Measurements from ENCODE around the gene FLNC. TPM values are rescaled to one million over a fixed set of nuclear protein-coding genes. Genes with fewer than 3 reads are reported as not detected.
A peak's percentile ranks its signal among the peaks of the same experiment; 100 is the strongest.

The FLNC gene
- not detected for total RNA-seq
- not detected for polyA plus RNA-seq

GRCh38 chr7:128830231-128831177, at the start of gene FLNC:
FLNC (plus strand) TSS chr7:128830406; CDS start chr7:128830638, 232 bp downstream.
- peak in 2 of 5 donors; percentile 9 to 28 for DNase-seq
- H3K4me3 Mint-ChIP-seq, result peak within 1 kb of the TSS; percentile 38 to 87 (median 74)
- H3K4me1 Mint-ChIP-seq, result peaks cover 6 to 21% (median 12%) of the 10 kb centered on the region in 3 donors
- peak within 1 kb of the TSS; percentile 47 for H3K4me3 ChIP-seq (ENCODE audit: low read length)
- peaks cover 15% of the 10 kb centered on the region for H3K27me3 ChIP-seq (ENCODE audit: insufficient read depth, low read length, poor library complexity, severe bottlenecking)
- peak within 1 kb of the TSS; percentile 74 for H3K27ac ChIP-seq (ENCODE audit: low read depth, low read length)
- peaks cover 31 to 45% of the 10 kb centered on the region in 2 donors for H3K27me3 Mint-ChIP-seq
- no peaks in the 10 kb centered on the region for H3K36me3 Mint-ChIP-seq
- no peaks in the 10 kb centered on the region for H3K9me3 ChIP-seq (ENCODE audit: low read length)
- peak within 1 kb of the TSS in 2 of 8 donors; percentile 29 to 43 for H3K27ac Mint-ChIP-seq
- POLR2A ChIA-PET, result interaction anchor here (0.8 kb wide), 1 partner anchor 39 kb away, joined by 4 read pairs; no protein-coding TSS in a partner anchor
- peaks cover 7% of the 10 kb centered on the region for H3K4me1 ChIP-seq (ENCODE audit: insufficient read depth, low read length)
- CTCF ChIA-PET, result no interaction called here
- no peaks in the 10 kb centered on the region for H3K9me3 Mint-ChIP-seq
- H3K36me3 ChIP-seq (ENCODE audit: insufficient read depth, low read length), result no peaks in the 10 kb centered on the region

DNA sequence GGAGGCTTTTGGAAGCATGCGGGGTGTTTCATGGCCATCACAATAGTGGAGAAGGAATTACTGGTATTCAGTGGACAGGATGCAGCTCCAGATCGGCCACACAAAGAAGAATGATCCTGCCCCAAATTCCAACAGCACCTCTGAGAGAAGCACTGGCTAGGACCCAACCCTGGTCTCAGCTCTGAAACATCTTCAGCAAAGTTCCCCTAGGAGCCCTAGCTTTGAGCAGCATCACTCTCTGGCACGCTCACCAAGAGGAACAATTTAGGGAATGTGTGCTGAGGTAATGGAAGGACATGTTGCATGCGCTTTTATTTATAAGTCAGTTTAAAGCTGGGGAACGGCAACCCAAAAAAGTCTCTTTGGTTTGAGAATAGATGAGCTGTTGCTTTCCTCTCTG, 49.1 kb upstream of the FLNC start:
- Mint-ChIP-seq H3K4me3 (no peak overlapping the region), H3K27ac (no peak overlapping the region), H3K36me3 (peaks cover 0 to 10% (median 0%) of the 10 kb centered on the region in 3 donors), H3K4me1 (no peaks in the 10 kb centered on the region), H3K9me3 (peaks cover 2 to 21% (median 19%) of the 10 kb centered on the region in 5 donors), H3K27me3 (no peaks in the 10 kb centered on the region)
- H3K36me3 ChIP-seq (ENCODE audit: insufficient read depth, low read length), result no peaks in the 10 kb centered on the region
- ChIA-PET CTCF (no interaction called here), POLR2A (no interaction called here)
- no peak for DNase-seq
- no peak overlapping the region for H3K4me3 ChIP-seq (ENCODE audit: low read length)
- no peaks in the 10 kb centered on the region for H3K27me3 ChIP-seq (ENCODE audit: insufficient read depth, low read length, poor library complexity, severe bottlenecking)
- no peaks in the 10 kb centered on the region for H3K9me3 ChIP-seq (ENCODE audit: low read length)
- H3K27ac ChIP-seq (ENCODE audit: low read depth, low read length), result no peak overlapping the region
- H3K4me1 ChIP-seq (ENCODE audit: insufficient read depth, low read length), result no peaks in the 10 kb centered on the region

DNA sequence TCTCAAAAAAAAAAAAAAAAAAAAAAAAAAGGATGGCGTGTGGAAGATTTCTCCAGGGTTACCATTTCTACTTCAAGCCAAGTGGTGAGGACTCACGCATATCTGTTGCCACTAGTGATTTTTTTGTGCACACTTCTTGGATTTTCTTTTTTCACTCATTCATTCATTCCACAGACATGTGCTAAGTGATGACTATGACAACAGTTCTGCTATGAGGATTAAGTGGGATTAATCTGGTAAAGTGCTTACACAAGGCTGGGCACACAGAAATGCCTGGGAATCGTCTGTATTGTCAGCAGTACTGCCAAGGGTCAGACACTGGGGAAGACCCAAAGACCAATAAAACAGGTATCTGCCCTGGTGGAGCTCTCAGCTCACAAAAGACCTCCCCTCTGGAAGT, 48.4 kb upstream of the FLNC start:
- no peaks in the 10 kb centered on the region for H3K27me3 Mint-ChIP-seq

DNA sequence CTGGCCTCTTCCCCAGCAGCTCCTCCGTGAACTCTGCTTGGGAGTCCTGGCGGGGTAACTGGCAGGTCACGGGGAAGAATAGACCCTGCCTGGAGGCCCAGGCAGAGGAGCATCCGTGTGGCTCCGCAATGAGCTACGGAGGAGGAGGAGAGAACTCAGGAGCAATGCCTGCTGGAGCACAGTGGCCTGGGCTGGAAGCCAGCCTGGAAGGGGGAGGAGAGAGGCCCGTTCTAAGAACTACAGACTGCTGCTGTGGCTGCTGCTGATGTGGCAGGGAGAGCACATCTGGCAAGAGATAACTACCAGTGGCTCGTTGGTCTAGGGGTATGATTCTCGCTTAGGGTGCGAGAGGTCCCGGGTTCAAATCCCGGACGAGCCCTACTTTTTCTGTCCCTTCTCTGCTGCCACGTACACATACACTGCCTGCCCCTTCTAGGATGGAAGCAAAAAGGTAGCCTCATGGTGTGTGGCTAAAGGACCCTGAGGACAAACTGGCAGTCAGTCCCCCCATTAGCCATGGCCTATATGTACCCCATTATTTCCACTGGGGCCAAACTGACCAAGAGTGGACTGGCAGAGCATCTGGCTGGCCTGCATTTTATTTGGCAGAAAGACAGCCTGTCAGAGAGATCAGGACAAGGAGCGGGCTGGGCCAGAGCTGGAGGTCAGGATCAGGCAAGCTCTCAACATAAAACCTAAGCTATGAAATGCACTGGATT, 46.9 kb upstream of the FLNC start:
- Mint-ChIP-seq H3K9me3 (peaks cover 0 to 6% (median 4%) of the 10 kb centered on the region in 5 donors), H3K36me3 (peaks cover 0 to 3% (median 0%) of the 10 kb centered on the region in 3 donors), H3K4me3 (no peak overlapping the region), H3K27me3 (no peaks in the 10 kb centered on the region), H3K27ac (no peak overlapping the region), H3K4me1 (peaks cover 0 to 5% (median 0%) of the 10 kb centered on the region in 3 donors)
- Histone ChIP-seq H3K4me1 (ENCODE audit: insufficient read depth, low read length) (no peaks in the 10 kb centered on the region), H3K9me3 (ENCODE audit: low read length) (no peaks in the 10 kb centered on the region), H3K4me3 (ENCODE audit: low read length) (no peak overlapping the region), H3K27ac (ENCODE audit: low read depth, low read length) (peak overlapping the region; percentile 16), H3K36me3 (ENCODE audit: insufficient read depth, low read length) (no peaks in the 10 kb centered on the region), H3K27me3 (ENCODE audit: insufficient read depth, low read length, poor library complexity, severe bottlenecking) (no peaks in the 10 kb centered on the region)
- POLR2A ChIA-PET, result no interaction called here
- no peak for DNase-seq
- CTCF ChIA-PET, result no interaction called here

More for the DNA sequence above, 48.4 kb upstream of the FLNC start:
- no peaks in the 10 kb centered on the region for H3K36me3 ChIP-seq (ENCODE audit: insufficient read depth, low read length)
- Mint-ChIP-seq H3K4me3 (no peak overlapping the region), H3K36me3 (peaks cover 0 to 10% (median 0%) of the 10 kb centered on the region in 3 donors), H3K9me3 (peaks cover 2 to 21% (median 18%) of the 10 kb centered on the region in 5 donors), H3K4me1 (no peaks in the 10 kb centered on the region), H3K27ac (no peak overlapping the region)
- ChIA-PET CTCF (no interaction called here), POLR2A (no interaction called here)
- no peaks in the 10 kb centered on the region for H3K9me3 ChIP-seq (ENCODE audit: low read length)
- no peak overlapping the region for H3K27ac ChIP-seq (ENCODE audit: low read depth, low read length)
- DNase-seq, result no peak
- no peaks in the 10 kb centered on the region for H3K27me3 ChIP-seq (ENCODE audit: insufficient read depth, low read length, poor library complexity, severe bottlenecking)
- H3K4me1 ChIP-seq (ENCODE audit: insufficient read depth, low read length), result no peaks in the 10 kb centered on the region
- H3K4me3 ChIP-seq (ENCODE audit: low read length), result no peak overlapping the region

- Mint-ChIP-seq H3K27ac (peak overlapping the region in 2 of 8 donors; percentile 4 to 82), H3K27me3 (no peaks in the 10 kb centered on the region), H3K4me3 (no peak overlapping the region), H3K9me3 (no peaks in the 10 kb centered on the region), H3K36me3 (no peaks in the 10 kb centered on the region), H3K4me1 (peaks cover 4 to 16% (median 7%) of the 10 kb centered on the region in 3 donors)
- H3K27ac ChIP-seq (ENCODE audit: low read depth, low read length), result no peak overlapping the region
- POLR2A ChIA-PET, result interaction anchor here (0.5 kb wide), 1 partner anchor 11 kb away, joined by 3 read pairs; no protein-coding TSS in a partner anchor
- no peaks in the 10 kb centered on the region for H3K4me1 ChIP-seq (ENCODE audit: insufficient read depth, low read length)
- H3K9me3 ChIP-seq (ENCODE audit: low read length), result no peaks in the 10 kb centered on the region
- CTCF ChIA-PET, result no interaction called here
- no peak for DNase-seq
- H3K4me3 ChIP-seq (ENCODE audit: low read length), result no peak overlapping the region
- no peaks in the 10 kb centered on the region for H3K27me3 ChIP-seq (ENCODE audit: insufficient read depth, low read length, poor library complexity, severe bottlenecking)
- no peaks in the 10 kb centered on the region for H3K36me3 ChIP-seq (ENCODE audit: insufficient read depth, low read length)
Observed at GRCh38 chr7:128785738-128786137, 44.5 kb upstream of the FLNC start.

GRCh38 chr7:128788446-128789412, 41.5 kb upstream of the FLNC start:
- no peak for DNase-seq
- Histone ChIP-seq H3K36me3 (ENCODE audit: insufficient read depth, low read length) (no peaks in the 10 kb centered on the region), H3K27ac (ENCODE audit: low read depth, low read length) (no peak overlapping the region), H3K4me1 (ENCODE audit: insufficient read depth, low read length) (peaks cover 4% of the 10 kb centered on the region), H3K9me3 (ENCODE audit: low read length) (no peaks in the 10 kb centered on the region), H3K4me3 (ENCODE audit: low read length) (no peak overlapping the region), H3K27me3 (ENCODE audit: insufficient read depth, low read length, poor library complexity, severe bottlenecking) (no peaks in the 10 kb centered on the region)
- H3K36me3 Mint-ChIP-seq, result no peaks in the 10 kb centered on the region
- peak overlapping the region in 5 of 8 donors; percentile 7 to 88 (median 38) for H3K27ac Mint-ChIP-seq
- H3K4me3 Mint-ChIP-seq, result peak overlapping the region in 6 of 7 donors; percentile 82 to 95 (median 88)
- ChIA-PET CTCF (no interaction called here), POLR2A (no interaction called here)
- H3K4me1 Mint-ChIP-seq, result peaks cover 4 to 25% (median 13%) of the 10 kb centered on the region in 3 donors
- no peaks in the 10 kb centered on the region for H3K27me3 Mint-ChIP-seq
- no peaks in the 10 kb centered on the region for H3K9me3 Mint-ChIP-seq

- peak in 2 of 5 donors; percentile 14 to 58 for DNase-seq
- H3K27me3 Mint-ChIP-seq, result no peaks in the 10 kb centered on the region
- peaks cover 4 to 25% (median 13%) of the 10 kb centered on the region in 3 donors for H3K4me1 Mint-ChIP-seq
- no peaks in the 10 kb centered on the region for H3K9me3 Mint-ChIP-seq
- Histone ChIP-seq H3K9me3 (ENCODE audit: low read length) (no peaks in the 10 kb centered on the region), H3K27ac (ENCODE audit: low read depth, low read length) (peak overlapping the region; percentile 7), H3K36me3 (ENCODE audit: insufficient read depth, low read length) (no peaks in the 10 kb centered on the region), H3K27me3 (ENCODE audit: insufficient read depth, low read length, poor library complexity, severe bottlenecking) (no peaks in the 10 kb centered on the region), H3K4me3 (ENCODE audit: low read length) (peak overlapping the region; percentile 56), H3K4me1 (ENCODE audit: insufficient read depth, low read length) (peaks cover 8% of the 10 kb centered on the region)
- H3K36me3 Mint-ChIP-seq, result peaks cover 0 to 2% (median 0%) of the 10 kb centered on the region in 3 donors
- H3K27ac Mint-ChIP-seq, result peak overlapping the region; percentile 26 to 97 (median 90)
- POLR2A ChIA-PET, result interaction anchor here (0.8 to 1.3 kb wide), 5 partner anchors 40 to 70 kb away, joined by 3 to 7 read pairs (median 4); partner anchors contain the start of gene CALU
- peak overlapping the region; percentile 71 to 95 (median 88) for H3K4me3 Mint-ChIP-seq
- CTCF ChIA-PET, result interaction anchor here (1.1 kb wide), 1 partner anchor 93 kb away, joined by 3 read pairs; no protein-coding TSS in a partner anchor
Observed at GRCh38 chr7:128790315-128791041, 39.7 kb upstream of the FLNC start.
